Kidney capillary endothelial cell (primary cell): ENCODE results near the gene KLHL21.
"Not testable (repeated sequence)": the region's sequence is repeated elsewhere in the genome, so short reads cannot be mapped to it uniquely, and the experiment has no call there.

Experiments
- DNase-seq: peaks from one replicate; pipeline ENCODE4 v3.0.0-alpha.2; 2018; ENCODE audit warnings: low spot score

The KLHL21 gene

GRCh38 chr1:6600410-6601048 lies 2.1 kb downstream of the KLHL21 start:
- DNase-seq, result no peak

DNA sequence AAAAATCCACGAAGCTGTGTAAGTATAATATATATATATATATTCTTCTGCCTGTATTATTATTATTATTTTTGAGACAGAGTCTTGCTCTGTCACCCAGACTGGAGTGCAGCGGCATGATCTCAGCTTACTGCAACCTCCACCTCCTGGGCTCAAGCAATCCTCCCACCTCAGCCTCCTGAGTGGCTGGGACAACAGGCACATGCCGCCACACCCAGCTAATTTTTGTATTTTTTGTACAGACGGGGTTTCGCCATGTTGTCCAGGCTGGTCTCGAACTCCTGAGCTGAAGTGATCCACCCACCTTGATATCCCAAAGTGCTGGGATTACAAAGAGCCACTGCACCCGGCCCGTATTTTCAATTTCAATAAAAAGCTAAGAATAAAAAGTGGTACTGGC lies 2.7 kb downstream of the KLHL21 start:
- DNase-seq, result not testable (repeated sequence)

DNA sequence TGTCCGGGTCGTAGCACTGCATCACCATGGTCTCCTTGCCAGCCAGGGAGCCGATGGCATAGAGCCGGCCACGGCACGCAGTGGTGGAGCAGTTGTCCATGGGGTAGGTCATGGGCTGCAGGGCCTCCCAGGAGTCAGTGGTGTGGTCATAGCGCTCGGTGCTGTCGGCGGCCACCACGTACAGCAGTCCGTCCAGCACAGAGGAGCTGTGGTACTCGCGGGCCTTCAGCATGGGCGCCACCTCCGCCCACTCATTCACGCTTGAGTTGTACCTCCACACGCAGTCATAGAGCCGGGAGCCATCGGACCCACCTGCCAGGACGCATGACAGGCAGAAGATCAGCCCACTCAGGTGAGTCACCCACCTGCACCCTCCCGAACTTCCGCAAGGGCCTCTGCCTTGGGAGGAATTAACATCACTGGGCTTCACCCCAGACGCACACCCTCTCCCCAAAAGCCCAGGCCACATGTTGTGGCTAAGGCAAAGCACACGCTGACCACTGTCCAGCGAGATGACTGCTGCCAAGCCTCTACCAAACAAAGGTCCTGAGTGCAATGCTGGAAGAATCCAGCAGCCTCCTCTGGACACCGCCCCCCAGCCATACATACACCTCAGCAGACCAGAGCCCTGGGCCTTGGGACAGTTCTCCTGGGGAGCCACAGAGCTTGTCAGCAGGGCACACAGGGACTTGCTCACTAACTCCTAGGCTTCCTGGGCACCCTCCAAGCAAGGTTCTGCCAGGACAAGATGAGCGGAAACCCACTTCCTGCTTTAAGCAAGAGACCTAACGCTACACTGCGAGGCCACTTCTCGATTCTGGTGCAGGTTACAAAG lies 3.3 kb downstream of the KLHL21 start:
- DNase-seq, result no peak

DNA sequence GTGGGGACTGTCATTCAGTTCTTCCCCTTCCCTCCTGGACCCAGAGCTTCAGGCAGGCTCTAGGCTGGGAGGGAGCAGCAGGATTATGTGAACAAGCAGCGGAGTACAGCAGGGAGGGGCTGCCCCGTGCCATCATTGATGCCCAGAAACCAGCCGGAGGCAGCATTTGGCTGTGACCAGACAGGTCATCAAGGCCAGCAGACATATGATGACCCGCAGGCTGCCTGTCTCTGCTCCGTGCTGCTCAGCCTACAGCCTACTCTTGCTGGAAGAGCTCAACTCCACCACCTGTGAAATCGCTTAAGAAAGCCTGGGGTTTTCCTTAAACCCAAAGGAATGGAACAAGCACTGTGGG lies 4.9 kb downstream of the KLHL21 start:
- DNase-seq, result no peak

GRCh38 chr1:6596886-6597776 lies 5.5 kb downstream of the KLHL21 start:
- no peak for DNase-seq

DNA sequence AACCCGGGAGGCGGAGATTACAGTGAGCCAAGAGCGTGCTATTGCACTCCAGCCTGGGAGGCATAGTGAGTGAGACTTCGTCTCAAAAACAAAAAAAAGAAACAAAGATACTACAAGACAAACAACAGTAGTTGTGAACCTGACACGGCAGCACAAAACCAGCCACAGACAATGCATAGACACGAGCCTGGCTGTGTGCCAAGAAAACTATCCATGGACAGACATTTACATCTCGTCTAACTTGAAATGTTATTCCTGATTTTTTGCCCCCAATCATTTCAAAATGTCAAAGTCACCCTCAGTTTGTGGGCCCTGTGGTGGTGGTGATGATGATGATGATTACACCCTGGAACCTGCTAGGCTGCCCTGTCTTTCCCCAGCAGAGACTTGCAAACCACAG lies 6.3 kb downstream of the KLHL21 start:
- no peak for DNase-seq

DNA sequence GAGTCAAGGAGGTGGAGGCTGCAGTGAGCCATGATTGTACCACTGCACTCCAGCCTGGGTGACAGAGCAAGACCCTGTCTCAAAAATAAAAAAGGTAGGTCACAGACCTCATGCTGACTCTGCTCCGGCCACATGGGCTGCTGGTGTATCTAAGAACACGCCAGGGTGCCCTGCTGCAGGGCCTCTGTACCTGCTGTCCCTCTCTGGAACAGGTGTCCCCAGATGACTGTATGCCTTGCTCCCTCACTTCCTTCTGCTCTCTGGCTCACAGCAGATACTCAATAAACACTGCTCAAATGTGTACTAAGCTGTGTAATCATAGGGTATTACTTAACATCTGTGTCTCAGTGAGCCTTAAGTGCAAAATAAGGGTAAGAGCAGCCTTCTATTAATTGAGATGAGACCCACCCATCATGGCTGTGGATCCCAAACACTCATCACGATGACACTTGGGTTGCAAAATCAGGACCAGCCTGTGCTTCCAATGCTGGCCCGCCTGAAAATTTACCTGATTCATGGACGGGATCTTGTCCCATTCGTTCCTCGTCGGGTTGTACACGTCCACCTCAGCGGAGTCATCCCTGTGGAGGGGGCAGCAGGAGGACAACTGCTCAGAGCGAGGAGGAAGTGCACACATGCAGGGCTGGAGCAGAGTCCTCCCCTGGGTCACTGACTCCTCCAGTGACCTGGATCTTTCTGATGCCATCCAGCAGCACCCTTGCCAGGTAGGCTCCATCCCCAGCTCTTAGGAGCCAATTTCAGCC lies 7.5 kb downstream of the KLHL21 start:
- DNase-seq, result no peak

DNA sequence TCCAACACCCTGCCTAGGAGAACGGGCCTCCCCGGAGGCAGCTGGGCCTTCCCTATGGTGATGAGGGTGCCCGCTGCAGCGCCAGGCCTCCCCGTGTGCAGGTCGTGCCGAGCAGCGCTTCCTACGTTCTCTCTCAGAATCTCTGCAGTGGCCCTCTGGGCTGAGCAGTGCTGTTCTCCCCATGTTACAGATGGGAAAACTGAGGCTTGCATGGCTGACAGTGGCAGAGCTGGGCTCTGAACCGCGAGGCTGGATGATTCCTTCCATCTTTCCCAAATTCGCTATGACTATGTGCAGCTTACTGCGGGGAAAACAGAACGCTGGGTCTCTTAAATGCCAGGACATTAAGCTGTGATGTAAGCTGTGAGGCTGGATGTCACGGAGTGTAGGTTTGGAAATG lies 8.9 kb downstream of the KLHL21 start:
- DNase-seq, result no peak

DNA sequence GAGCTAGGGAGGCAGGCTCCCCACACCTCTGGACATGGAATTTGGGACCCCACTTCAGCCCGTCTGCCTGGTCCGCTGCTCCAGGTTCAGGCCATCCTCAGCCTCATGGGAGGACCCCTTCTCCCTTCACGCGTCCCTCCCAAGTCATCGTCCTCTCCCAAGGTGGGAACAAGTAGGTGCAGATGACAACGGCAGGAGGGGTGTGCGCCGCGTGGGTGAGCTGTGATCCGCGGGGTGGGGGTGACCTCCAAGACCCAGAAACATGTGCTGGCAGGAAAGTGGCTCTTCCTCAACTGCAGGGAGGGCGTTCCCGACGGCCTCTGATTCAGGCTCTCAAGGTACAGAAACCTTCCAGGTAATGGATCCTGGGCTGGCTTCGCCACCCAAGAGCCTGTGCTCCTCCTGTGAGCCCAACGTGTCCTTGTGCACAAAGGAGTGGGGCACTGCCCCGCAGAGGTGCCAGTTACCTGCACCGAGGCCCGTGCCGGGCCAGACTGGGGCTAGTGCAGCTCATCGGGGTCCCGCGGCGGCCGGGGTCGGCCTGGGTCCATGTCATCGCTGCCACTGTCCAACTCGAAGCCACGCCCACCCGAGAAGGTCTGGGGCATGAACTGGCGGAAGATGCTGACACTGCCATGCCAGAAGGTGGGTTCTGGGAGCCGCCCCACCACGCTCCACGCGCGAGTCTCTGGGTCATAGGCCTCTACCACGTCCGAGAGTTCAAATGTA lies 9.6 kb downstream of the KLHL21 start:
- no peak for DNase-seq

- no peak for DNase-seq
These were observed 10.2 kb downstream of the KLHL21 start for GRCh38 chr1:6592441-6592840.

GRCh38 chr1:6591644-6592043 lies 11.0 kb downstream of the KLHL21 start:
- no peak for DNase-seq

DNA sequence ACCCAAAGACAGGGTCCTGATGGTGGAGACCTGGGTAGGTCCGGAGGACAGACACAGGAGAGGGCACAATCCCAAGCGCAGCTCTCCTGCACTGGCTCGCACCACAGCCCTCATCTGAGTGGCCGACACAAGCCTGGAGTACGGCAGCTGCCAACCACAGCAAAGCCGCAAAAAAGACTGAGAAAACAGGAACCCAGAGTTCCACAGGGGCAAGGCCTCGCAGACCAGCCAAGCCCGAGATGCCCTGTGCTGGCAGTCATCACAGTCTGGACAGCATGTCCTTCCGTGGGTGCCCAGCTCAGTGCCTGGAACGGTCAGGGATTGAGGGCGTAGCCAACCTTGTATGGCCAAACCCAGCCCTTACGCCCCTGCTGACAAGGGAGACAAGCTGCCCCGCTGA lies 11.4 kb downstream of the KLHL21 start:
- no peak for DNase-seq

DNA sequence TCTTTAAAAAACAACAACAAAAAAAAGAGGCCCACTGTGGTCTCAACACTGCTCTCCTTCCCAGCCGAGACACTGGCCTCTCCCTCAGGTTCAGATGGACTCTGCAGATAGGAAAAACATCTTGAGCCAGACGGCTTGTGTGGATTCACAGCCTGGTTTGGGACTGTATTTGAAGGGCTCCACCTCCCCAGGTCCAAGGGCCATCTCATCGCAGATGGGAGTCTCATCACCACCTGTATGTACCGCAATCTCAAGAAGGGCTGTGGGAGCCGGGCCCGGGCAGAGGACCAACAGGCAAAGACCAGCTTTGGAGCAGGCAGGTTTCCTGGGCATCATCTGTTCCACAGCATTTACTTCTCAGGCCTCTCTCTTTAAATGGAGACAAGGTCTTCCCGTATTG lies 12.6 kb downstream of the KLHL21 start:
- DNase-seq, result no peak

DNA sequence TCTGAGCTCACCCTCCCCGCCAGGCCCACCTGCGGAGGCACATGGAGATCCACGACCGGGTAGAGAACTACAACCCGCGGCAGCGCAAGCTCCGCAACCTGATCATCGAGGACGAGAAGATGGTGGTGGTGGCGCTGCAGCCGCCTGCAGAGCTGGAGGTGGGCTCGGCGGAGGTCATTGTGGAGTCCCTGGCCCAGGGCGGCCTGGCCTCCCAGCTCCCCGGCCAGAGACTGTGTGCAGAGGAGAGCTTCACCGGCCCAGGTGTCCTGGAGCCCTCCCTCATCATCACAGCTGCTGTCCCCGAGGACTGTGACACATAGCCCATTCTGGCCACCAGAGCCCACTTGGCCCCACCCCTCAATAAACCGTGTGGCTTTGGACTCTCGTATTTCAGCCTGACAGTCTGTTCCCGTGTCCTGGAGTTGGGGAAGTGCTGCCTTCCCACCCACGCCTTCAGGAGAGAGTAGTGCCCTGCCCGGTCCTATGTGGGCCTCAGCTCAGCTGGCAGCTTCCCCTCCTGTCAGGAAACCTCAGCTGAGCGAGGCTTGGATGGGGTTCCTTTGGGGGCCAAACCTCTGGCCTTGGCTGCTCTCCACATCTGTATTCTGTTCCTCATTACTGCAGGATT lies 13.7 kb downstream of the KLHL21 start:
- DNase-seq, result no peak

- no peak for DNase-seq
These were observed 14.4 kb downstream of the KLHL21 start for GRCh38 chr1:6588128-6588892.

- no peak for DNase-seq
These were observed 15.2 kb downstream of the KLHL21 start for GRCh38 chr1:6587261-6588005.

- DNase-seq, result no peak
These were observed 16.3 kb downstream of the KLHL21 start for GRCh38 chr1:6586404-6586816.

DNA sequence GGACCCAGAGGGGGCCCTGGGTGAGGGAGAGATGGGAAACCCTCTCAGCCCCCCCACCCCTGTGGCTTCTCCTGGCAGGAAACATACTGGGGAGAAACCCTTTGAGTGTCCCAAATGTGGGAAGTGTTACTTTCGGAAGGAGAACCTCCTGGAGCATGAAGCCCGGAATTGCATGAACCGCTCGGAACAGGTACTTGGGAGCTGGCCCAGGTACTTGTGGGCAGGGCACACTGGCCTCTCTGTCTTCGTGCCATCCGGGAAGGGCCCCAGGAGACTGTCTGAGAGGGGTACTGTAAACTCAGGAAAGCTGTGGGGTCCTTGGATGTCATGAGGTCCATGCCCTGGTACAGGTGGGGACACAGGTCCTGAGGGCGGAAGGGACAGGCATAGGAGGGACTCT lies 16.8 kb downstream of the KLHL21 start:
- DNase-seq, result no peak

DNA sequence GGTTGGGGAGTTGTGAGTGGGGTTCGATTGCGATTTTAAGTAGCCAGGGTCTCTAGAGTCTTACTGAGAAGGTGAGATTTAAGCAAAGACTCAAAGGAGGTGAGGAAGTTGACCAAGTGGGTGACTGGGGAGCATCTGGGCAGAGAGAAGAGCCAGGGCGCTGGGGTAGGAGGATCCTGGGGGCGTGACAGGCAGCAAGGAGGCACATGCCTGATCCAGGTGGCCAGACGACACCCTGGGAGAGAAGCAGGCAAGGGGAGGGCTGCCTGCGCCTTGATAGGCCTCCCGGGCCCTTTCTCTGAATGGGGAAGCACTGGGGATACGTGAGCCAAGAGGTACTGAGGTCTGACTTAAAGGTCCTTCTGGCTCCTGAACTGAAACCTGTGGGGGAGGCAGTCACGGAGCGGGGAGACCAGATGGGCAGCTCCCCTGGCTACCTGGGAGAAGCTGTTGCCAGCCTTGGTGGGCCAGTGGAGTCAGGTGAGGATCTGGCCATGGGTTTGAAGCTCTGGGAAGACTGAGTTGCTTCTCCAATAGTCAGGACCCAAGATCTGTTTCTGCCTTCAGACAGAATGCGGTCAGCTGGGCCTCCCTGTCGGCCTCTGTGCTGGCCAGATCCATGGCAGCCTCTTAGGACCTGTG lies 17.5 kb downstream of the KLHL21 start:
- DNase-seq, result no peak
